Progenitor cell of endocrine pancreas (in vitro differentiated cells): Measurements from ENCODE around the gene OR2A25. TPM values are rescaled to one million over a fixed set of nuclear protein-coding genes. Genes with fewer than 3 reads are reported as not detected.

Source experiments
- DNase-seq: peaks from one replicate; pipeline ENCODE4 v3.0.0; 2021; ENCODE audit warnings: low spot score; ENCODE audit not compliant: unreplicated experiment
- H3K27ac Mint-ChIP-seq: 2 replicates; pipeline ENCODE4 v1.8.0; 2021; ENCODE audit warnings: mild to moderate bottlenecking, moderate library complexity, mixed read lengths
- H3K27me3 Mint-ChIP-seq: 2 replicates; pipeline ENCODE4 v1.8.0; 2021; ENCODE audit warnings: mixed read lengths
- H3K36me3 Mint-ChIP-seq: 2 replicates; pipeline ENCODE4 v1.8.0; 2022; ENCODE audit warnings: mixed read lengths; ENCODE audit not compliant: insufficient read depth
- H3K4me1 Mint-ChIP-seq: 2 replicates; pipeline ENCODE4 v1.8.0; 2021; ENCODE audit warnings: low read depth, mixed read lengths
- H3K4me3 Mint-ChIP-seq: 2 replicates; pipeline ENCODE4 v1.8.0; 2021; ENCODE audit warnings: low read depth, mild to moderate bottlenecking, moderate library complexity, mixed read lengths
- H3K9me3 Mint-ChIP-seq: 2 replicates; pipeline ENCODE4 v1.8.0; 2021; ENCODE audit warnings: low read depth, mixed read lengths
- long read RNA-seq: library from polyadenylated mRNA; unstranded; transcript quantifications from one replicate; pipeline ENCODE4 v2.0.0, GENCODE V29; 2020
- total RNA-seq: library from RNA; stranded (reverse); gene quantifications from 2 replicates; pipeline ENCODE4 v1.2.1, GENCODE V29; 2021
- TF ChIP-seq, protein P1 (sequence below): fragments of 200-600 bp; sonication (generic); IDR thresholded peaks from one replicate; pipeline ENCODE4 v1.5.0; 2021; ENCODE audit warnings: antibody characterized with exemption, mild to moderate bottlenecking; ENCODE audit not compliant: unreplicated experiment

OR2A25 gene, protein sequence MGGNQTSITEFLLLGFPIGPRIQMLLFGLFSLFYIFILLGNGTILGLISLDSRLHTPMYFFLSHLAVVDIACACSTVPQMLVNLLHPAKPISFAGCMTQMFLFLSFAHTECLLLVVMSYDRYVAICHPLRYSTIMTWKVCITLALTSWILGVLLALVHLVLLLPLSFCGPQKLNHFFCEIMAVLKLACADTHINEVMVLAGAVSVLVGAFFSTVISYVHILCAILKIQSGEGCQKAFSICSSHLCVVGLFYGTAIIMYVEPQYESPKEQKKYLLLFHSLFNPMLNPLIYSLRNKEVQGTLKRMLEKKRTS
- total RNA-seq = not detected in 2 replicates
- long read RNA-seq = 0 reads

DNA sequence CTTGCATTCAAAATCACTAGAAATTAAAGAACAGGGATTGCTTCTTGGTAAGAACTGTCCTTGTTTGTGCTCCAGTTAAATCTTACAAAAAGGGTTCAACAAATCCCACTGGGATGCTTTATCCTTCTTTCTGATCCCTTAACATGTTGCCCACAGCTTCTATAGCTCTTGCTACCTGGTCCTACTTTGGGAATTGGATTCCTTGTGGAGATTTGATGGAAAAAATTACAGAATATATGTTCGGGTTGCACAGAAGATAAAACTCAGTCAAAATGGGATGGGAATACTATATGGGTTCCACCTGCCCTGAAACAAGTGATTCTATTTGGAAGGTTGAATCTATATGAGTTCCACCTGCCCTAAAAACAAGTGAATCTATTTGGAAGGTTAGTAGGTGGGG, at the start of gene OR2A25:
Gene OR2A25, plus strand, starts transcription at position 301 of the 400 bp plus-strand sequence. CDS start 4,409 bp downstream, outside the sequence.
- Mint-ChIP-seq H3K9me3 (peaks cover 5% of the 10 kb centered on the region), H3K4me1 (peaks cover 3% of the 10 kb centered on the region), H3K36me3 (no peaks in the 10 kb centered on the region), H3K27me3 (peaks cover 7% of the 10 kb centered on the region), H3K27ac (no peak within 1 kb of the TSS), H3K4me3 (no peak within 1 kb of the TSS)
- TF ChIP-seq, protein P1, sequence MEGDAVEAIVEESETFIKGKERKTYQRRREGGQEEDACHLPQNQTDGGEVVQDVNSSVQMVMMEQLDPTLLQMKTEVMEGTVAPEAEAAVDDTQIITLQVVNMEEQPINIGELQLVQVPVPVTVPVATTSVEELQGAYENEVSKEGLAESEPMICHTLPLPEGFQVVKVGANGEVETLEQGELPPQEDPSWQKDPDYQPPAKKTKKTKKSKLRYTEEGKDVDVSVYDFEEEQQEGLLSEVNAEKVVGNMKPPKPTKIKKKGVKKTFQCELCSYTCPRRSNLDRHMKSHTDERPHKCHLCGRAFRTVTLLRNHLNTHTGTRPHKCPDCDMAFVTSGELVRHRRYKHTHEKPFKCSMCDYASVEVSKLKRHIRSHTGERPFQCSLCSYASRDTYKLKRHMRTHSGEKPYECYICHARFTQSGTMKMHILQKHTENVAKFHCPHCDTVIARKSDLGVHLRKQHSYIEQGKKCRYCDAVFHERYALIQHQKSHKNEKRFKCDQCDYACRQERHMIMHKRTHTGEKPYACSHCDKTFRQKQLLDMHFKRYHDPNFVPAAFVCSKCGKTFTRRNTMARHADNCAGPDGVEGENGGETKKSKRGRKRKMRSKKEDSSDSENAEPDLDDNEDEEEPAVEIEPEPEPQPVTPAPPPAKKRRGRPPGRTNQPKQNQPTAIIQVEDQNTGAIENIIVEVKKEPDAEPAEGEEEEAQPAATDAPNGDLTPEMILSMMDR = no peak
- no peak for DNase-seq

DNA sequence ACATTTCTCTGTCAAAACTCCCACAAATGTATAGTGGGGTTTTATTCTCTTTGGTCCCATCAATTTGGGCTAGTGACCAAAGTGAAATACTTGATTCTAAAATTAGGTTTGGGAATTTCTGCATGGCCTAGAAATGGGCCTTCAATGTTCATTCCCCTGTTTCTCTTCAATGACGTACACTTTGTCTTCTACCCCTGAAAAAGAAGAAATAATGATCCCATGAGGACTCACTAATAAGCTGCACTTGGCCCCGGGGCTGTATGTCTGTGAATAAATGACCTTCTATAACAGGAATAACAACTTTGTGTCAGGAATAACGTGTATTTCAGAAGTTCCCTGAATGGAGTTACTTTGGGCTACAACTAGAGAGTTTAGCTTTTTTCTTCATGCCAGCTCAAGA, 49.3 kb upstream of the OR2A25 start:
- TF ChIP-seq, protein P1 = no peak
- DNase-seq = no peak
- Mint-ChIP-seq H3K27ac (no peak overlapping the region), H3K36me3 (no peaks in the 10 kb centered on the region), H3K9me3 (no peaks in the 10 kb centered on the region), H3K4me3 (no peak overlapping the region), H3K4me1 (no peaks in the 10 kb centered on the region), H3K27me3 (no peaks in the 10 kb centered on the region)

DNA sequence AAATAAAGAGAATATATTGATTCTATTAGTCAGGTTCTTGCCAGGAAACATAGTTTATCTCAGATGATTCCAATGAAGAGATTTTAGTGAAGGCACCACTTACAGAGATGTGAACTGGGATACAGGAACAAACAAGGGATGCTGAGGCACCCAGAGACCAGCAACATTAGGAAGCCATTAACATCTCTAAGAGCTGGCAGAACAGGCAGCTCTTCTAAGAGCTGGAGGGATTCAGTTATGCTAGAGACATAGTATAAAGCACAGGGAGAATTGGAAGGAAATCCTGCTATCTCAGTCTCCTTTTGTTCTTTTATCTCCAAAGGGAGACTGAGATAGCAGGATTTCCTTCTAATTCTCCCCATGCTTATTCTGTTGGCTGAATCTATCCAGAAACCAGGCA, 47.4 kb upstream of the OR2A25 start:
- no peak for DNase-seq
- Mint-ChIP-seq H3K27ac (no peak overlapping the region), H3K36me3 (no peaks in the 10 kb centered on the region), H3K9me3 (no peaks in the 10 kb centered on the region), H3K4me1 (no peaks in the 10 kb centered on the region), H3K4me3 (no peak overlapping the region), H3K27me3 (no peaks in the 10 kb centered on the region)
- TF ChIP-seq, protein P1 = no peak

DNA sequence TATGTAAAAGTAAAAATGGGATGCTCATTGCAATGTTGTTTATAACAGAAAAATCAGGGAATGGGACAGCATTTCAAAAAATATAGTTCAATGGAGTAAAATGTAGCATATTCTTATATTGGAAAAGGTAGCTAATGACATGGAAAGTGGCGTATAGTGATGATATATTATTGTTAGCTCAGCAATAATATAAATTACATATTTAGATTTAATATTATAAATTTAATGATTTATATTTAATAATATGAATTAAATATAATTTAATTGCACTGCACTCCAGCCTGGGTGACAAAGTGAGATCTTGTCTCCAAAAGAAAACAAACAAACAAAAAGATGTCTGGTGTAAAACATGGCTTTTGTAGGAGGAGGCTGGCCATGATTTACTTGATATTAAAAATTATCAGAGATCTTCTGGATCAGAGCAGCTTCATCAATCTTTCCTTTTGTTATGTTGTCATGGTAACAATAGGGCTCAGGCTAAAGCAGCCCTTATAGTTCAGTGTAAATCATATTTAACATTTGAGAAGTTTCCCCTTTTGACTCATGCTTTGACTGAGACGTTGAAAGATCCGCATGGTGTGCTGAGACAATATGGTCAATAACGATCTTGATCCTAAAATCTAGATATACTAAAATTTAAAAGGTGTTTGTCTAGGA, 46.3 kb upstream of the OR2A25 start:
- H3K36me3 Mint-ChIP-seq = no peaks in the 10 kb centered on the region
- H3K4me3 Mint-ChIP-seq = no peak overlapping the region
- H3K27me3 Mint-ChIP-seq = no peaks in the 10 kb centered on the region
- H3K4me1 Mint-ChIP-seq = no peaks in the 10 kb centered on the region
- H3K9me3 Mint-ChIP-seq = no peaks in the 10 kb centered on the region
- H3K27ac Mint-ChIP-seq = no peak overlapping the region
- TF ChIP-seq, protein P1 = no peak
- DNase-seq = no peak

DNA sequence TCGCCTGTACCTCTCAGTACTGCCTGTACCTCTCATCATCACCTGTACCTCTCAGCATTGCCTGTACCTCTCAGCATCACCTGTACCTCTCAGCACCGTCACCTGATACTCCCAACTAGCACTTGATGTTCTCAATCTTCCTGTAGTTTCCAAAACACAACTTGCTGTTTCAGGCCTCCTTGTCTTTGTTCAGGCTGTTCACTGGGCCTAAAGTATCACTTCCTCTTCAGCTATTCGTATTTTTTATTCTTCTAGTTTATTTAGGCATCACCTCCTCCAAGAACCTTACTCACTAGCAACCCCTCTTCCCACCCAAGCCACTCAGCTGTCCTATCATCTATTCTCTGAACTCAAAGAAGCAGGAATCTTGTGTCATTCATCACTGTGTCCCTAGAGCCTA, 45.4 kb upstream of the OR2A25 start:
- TF ChIP-seq, protein P1 = no peak
- no peak overlapping the region for H3K27ac Mint-ChIP-seq
- no peaks in the 10 kb centered on the region for H3K9me3 Mint-ChIP-seq
- H3K4me1 Mint-ChIP-seq = no peaks in the 10 kb centered on the region
- H3K4me3 Mint-ChIP-seq = no peak overlapping the region
- no peaks in the 10 kb centered on the region for H3K27me3 Mint-ChIP-seq
- no peak for DNase-seq
- H3K36me3 Mint-ChIP-seq = no peaks in the 10 kb centered on the region
